ENCODE data around the gene OR51B2.

OR51B2 gene

DNA sequence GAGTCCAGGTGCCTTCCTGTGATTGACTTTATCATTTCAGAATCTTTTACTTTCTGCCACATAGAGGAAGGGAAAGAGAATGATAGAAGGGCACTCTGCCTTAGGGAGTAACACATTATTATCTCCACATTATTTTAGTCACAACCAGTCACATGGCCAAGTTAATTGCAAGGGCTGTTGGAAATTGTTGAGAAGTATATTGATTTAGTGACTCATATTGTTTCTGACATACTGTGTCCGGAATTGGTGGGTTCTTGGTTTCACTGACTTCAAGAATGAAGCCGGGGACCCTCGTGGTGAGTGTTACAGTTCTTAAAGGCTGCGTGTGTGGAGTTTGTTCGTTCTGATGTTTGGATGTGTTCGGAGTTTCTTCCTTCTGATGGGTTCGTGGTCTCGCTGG is 31.1 kb downstream of the OR51B2 start:
- TF ChIP-seq, protein P1, sequence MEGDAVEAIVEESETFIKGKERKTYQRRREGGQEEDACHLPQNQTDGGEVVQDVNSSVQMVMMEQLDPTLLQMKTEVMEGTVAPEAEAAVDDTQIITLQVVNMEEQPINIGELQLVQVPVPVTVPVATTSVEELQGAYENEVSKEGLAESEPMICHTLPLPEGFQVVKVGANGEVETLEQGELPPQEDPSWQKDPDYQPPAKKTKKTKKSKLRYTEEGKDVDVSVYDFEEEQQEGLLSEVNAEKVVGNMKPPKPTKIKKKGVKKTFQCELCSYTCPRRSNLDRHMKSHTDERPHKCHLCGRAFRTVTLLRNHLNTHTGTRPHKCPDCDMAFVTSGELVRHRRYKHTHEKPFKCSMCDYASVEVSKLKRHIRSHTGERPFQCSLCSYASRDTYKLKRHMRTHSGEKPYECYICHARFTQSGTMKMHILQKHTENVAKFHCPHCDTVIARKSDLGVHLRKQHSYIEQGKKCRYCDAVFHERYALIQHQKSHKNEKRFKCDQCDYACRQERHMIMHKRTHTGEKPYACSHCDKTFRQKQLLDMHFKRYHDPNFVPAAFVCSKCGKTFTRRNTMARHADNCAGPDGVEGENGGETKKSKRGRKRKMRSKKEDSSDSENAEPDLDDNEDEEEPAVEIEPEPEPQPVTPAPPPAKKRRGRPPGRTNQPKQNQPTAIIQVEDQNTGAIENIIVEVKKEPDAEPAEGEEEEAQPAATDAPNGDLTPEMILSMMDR (IDR thresholded peaks at IDR 0.05; ENCODE audit: low read depth, low read length), result no peak

DNA sequence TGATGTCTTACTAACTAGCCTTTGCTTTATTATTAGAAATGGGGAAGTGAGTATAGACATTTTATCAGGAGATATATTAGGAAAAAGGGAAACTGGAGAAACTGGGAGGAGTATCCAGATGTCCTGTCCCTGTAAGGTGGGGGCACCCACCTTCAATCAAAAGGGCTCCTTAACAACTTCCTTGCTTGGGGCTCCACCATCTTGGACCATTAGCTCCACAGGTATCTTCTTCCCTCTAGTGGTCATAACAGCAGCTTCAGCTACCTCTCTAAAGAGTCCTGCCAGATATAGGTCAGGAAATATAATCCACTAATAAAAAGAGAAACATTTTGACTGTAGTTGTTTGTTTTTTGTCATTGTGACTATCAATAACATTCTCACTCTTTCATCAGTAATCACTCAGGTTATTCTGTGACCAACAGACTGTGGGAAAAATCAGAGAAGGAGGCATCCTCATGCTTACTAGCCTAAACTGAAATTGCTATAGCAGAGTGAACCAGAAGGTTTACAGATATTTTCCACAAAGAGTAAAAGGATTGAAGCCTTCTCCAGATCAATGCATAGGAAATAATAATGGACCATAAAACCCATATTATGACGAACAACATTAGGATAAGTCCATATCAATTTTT is 32.8 kb downstream of the OR51B2 start:
- no peak overlapping the region for H3K4me3 ChIP-seq (ENCODE audit: low read depth, low read length)
- TF ChIP-seq, protein P1 (IDR thresholded peaks at IDR 0.05; ENCODE audit: low read depth, low read length), result peak; percentile 55; the same call in 1 of the 2 replicates

More for the DNA sequence above, 31.1 kb downstream of the OR51B2 start:
- no peak overlapping the region for H3K4me3 ChIP-seq (ENCODE audit: low read depth, low read length)

DNA sequence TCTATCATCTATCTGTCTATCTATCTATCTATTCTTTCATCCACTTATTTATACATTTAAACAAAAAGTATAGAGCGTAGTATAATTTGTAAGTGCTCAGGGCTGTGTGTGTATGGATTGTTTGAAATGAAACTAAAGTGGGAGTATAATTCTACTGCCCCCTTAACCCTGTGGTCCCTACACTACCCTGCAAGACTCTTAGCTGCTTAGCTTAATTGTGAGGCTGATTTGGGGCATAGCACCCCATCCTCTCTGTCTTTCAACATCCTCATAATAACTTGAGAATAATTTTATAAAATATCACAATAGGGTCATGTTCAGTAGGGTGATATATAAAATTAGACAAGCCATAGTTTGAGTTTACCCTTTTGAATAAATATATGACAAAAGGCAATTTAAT is 34.0 kb downstream of the OR51B2 start:
- no peak overlapping the region for H3K4me3 ChIP-seq (ENCODE audit: low read depth, low read length)
- TF ChIP-seq, protein P1 (IDR thresholded peaks at IDR 0.05; ENCODE audit: low read depth, low read length), result no peak

DNA sequence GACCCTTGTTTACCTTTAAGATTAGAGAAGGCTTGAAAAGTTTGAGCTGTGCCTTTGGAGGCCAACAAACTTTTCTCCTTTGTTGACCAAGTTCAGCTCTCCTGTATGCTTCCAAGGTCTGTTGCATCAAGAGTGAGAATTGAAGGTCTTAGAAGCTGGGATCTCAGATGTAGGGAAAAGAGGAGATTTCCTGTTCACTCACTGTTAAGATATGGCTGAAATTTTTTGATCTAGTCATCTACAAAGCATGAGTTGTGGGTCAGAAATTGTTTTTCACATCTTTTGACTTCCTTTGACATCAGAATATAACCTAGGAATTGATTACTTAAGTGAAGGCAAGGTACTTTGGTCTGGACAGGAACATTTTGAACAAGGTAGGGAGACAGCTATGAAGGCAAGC is 34.4 kb downstream of the OR51B2 start:
- TF ChIP-seq, protein P1 (IDR thresholded peaks at IDR 0.05; ENCODE audit: low read depth, low read length), result no peak
- no peak overlapping the region for H3K4me3 ChIP-seq (ENCODE audit: low read depth, low read length)

DNA sequence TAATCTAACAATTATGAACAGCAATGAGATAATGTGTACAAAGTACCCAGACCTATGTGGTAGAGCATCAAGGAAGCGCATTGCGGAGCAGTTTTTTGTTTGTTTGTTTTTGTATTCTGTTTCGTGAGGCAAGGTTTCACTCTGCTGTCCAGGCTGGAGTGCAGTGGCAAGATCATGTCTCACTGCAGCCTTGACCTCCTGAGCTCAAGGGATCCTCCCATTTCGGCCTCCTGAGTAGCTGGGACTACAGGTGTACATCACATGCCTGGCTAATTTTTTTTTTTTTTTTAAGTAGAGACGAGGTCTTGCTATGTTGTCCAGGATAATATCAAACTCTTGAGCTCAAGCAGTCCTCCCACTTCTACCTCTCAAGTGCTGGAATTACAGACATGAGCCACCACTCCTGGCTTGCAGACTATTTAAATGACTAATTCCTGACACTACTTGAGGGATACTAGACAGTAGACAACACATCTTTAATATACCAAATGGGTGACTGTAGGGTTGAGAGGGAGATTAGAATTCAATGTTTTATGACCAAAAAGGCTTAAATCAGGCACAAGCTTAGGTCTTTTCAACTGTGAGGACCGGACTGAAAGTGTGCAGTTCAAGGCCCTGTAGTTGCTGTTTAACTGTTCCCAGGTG is 35.1 kb downstream of the OR51B2 start:
- TF ChIP-seq, protein P1 (IDR thresholded peaks at IDR 0.05; ENCODE audit: low read depth, low read length), result no peak
- H3K4me3 ChIP-seq (ENCODE audit: low read depth, low read length), result no peak overlapping the region

DNA sequence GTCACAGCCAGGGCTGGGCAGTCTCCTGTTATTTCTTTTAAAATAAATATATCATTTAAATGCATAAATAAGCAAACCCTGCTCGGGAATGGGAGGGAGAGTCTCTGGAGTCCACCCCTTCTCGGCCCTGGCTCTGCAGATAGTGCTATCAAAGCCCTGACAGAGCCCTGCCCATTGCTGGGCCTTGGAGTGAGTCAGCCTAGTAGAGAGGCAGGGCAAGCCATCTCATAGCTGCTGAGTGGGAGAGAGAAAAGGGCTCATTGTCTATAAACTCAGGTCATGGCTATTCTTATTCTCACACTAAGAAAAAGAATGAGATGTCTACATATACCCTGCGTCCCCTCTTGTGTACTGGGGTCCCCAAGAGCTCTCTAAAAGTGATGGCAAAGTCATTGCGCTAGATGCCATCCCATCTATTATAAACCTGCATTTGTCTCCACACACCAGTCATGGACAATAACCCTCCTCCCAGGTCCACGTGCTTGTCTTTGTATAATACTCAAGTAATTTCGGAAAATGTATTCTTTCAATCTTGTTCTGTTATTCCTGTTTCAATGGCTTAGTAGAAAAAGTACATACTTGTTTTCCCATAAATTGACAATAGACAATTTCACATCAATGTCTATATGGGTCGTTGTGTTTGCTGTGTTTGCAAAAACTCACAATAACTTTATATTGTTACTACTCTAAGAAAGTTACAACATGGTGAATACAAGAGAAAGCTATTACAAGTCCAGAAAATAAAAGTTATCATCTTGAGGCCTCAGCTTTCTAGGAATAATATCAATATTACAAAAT is 35.8 kb downstream of the OR51B2 start:
- H3K4me3 ChIP-seq (ENCODE audit: low read depth, low read length), result no peak overlapping the region
- TF ChIP-seq, protein P1 (IDR thresholded peaks at IDR 0.05; ENCODE audit: low read depth, low read length), result no peak

DNA sequence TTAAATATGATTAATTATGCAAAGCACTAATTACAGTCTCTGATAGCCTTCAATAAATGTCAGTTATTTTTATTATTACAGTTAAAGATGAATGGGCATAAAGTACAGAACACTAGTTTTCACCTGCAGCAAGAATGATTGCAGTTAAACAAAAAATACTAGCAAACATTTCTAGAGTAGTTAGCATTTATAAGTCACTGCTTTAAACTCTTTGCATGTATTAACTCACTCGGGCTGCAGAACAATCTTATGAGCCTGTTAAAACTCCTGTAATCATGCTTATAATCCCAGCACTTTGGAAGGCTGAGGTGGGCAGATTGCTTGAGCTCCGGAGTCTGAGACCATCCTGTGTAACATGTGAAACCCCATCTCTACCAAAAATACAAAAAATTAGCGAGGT is 37.2 kb downstream of the OR51B2 start:
- TF ChIP-seq, protein P1 (IDR thresholded peaks at IDR 0.05; ENCODE audit: low read depth, low read length), result no peak
- H3K4me3 ChIP-seq (ENCODE audit: low read depth, low read length), result no peak overlapping the region

Measured in WI38 (cell line).